Activated naive CD4-positive, alpha-beta T cell treated with anti-CD3 and anti-CD28 coated beads, Interleukin-2, amount 50 U/mL, for 72 hours (primary cell): ENCODE measurements around the gene TTC21A. TPM values are rescaled to one million over a fixed set of nuclear protein-coding genes. Genes with fewer than 3 reads are reported as not detected.
A peak's percentile ranks its signal among the peaks of the same experiment; 100 is the strongest.
"Not testable (repeated sequence)": the region's sequence is repeated elsewhere in the genome, so short reads cannot be mapped to it uniquely, and the experiment has no call there.

ENCODE experiments used
- ATAC-seq, 2 donors: fragments of 150-1000 bp; cut with Tn5 transposase; 2 replicates each; pipeline ENCODE4 v1.10.0; 2021; ENCODE audit warnings: mild to moderate bottlenecking in 2 of 2, moderate library complexity in 2 of 2
- DNase-seq, 2 donors: peaks; one replicate each; pipeline ENCODE4 v3.0.0; 2021 to 2022; ENCODE audit warnings: low spot score in 2 of 2
- H3K27ac Mint-ChIP-seq, 2 donors: one replicate each; pipeline ENCODE4 v1.8.0; 2022; ENCODE audit warnings: mild to moderate bottlenecking in 2 of 2, mixed read lengths in 2 of 2
- H3K36me3 Mint-ChIP-seq, 2 donors: one replicate each; pipeline ENCODE4 v1.8.0; 2022; ENCODE audit warnings: mixed read lengths in 2 of 2
- H3K9me3 Mint-ChIP-seq, 2 donors: one replicate each; pipeline ENCODE4 v1.8.0; 2022; ENCODE audit warnings: mixed read lengths in 2 of 2
- total RNA-seq, 2 donors: library from RNA; stranded (reverse); gene quantifications; one replicate each; pipeline ENCODE4 v1.2.3, GENCODE V29; 2022

TTC21A gene
- total RNA-seq, 2 donors from 2014 or later: 1.6 to 2.5 TPM

- no peak for ATAC-seq
- Mint-ChIP-seq H3K9me3 (peaks cover 0 to 5% of the 10 kb centered on the region in 2 donors), H3K27ac (no peak overlapping the region), H3K36me3 (peaks cover 0 to 9% of the 10 kb centered on the region in 2 donors)
- no peak for DNase-seq
Measured at GRCh38 chr3:39170461-39170860, 63.0 kb downstream of the TTC21A start.

- H3K9me3 Mint-ChIP-seq, H3K27ac Mint-ChIP-seq, ATAC-seq: not testable (repeated sequence)
- peaks cover 0 to 13% of the 10 kb centered on the region in 2 donors for H3K36me3 Mint-ChIP-seq
- peak in 1 of 2 donors; percentile 30 for DNase-seq
Measured at GRCh38 chr3:39170877-39171276, 63.4 kb downstream of the TTC21A start.

DNA sequence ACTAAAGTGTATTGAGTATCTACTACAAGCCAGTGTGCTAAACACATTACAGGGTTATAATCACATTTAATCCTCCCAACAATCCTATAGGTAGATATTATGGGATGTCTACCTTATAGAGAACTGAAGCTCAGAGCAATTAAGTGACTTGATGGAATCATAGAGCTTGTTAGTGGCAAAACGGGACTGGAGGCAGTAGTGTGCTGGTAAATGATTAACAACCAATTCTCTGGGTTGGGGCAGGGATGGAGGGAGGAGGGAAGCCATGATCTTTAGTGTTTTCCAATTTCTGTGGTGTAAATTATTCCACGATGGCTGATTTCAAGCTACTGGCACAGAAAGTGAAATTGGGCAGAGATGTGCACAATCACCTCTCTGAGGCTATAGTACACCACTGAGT lies 64.4 kb downstream of the TTC21A start:
- no peak for ATAC-seq
- DNase-seq: no peak
- peaks cover 0 to 21% of the 10 kb centered on the region in 2 donors for H3K36me3 Mint-ChIP-seq
- H3K9me3 Mint-ChIP-seq: peaks cover 0 to 18% of the 10 kb centered on the region in 2 donors
- H3K27ac Mint-ChIP-seq: peak overlapping the region in 1 of 2 donors; percentile 25

DNA sequence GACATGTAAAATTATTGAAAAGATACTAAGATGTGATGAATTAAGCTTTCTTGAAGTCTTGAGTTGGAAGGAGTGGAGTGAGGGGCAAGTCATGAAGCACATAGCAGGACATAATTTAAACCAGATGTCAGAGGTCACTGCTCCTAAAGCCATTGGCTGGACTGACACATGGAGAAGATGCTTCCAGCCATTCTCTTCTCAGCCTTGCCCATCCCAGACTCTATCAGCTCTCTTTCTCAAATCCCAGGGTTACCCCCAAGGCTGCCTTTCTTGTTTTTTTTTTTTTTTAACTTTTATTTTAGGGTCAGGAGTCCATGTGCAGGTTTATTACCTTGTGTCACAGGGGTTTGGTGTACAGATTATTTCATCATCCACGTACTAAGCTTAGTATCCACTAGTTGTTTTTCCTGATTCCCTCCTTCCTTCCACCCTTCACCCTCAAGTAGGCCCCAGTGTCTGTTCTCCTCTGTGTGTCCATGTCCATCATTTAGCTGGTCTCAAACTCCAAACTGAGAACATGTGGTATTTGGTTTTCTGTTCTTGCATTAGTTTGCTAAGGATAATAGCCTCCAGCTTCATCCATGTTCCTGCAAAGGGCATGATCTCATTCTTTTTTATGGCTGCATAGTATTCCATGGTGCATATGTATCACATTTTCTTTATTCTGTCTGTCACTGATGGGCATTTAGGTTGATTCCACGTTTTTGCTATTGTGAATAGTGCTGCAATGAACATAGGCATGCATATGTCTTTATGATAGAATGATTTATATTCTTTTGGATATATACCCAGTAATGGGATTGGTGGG lies 66.0 kb downstream of the TTC21A start:
- H3K36me3 Mint-ChIP-seq: peaks cover under 1 to 21% of the 10 kb centered on the region in 2 donors
- peaks cover 1 to 18% of the 10 kb centered on the region in 2 donors for H3K9me3 Mint-ChIP-seq
- no peak for ATAC-seq
- DNase-seq: no peak
- peak overlapping the region in 1 of 2 donors; percentile 54 for H3K27ac Mint-ChIP-seq

- ATAC-seq (no peak), DNase-seq (peak in 1 of 2 donors; percentile 30)
- H3K36me3 Mint-ChIP-seq: peaks cover 8 to 21% of the 10 kb centered on the region in 2 donors
- peaks cover 5 to 18% of the 10 kb centered on the region in 2 donors for H3K9me3 Mint-ChIP-seq
- H3K27ac Mint-ChIP-seq: peak overlapping the region; percentile 46 to 93
Measured at GRCh38 chr3:39176025-39176714, 68.7 kb downstream of the TTC21A start.

DNA sequence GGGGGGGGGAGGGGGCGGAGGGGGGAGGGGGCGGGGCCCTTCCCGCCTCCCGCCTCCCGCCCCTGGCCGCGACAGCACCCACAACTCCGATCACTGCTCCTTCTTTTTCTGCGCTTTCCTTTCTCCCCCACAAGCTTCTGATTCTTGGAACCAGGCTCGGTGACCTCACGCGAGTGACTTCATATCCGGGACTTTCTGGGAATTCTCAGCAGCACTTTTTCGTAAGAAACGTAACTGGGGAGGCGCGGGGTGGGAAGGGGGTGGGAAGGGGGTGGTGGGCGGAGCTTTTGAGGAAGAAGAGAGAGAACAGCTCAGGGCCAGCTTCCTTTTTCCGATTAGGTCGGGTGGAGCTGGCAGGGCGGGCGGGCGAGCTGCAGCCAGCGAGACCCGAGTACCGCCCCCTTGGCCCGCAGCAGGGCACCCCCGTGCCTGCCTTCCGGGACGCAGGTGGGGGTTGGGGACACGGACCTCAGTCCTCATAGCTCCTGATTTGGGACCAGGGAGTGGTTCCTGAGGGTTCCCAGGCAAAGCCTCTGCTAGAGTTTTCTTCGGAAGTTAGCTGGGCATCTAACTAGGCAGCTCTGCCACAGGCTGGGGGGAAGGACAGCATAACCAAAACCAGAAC lies 70.3 kb downstream of the TTC21A start:
- Mint-ChIP-seq H3K36me3 (peaks cover 8 to 21% of the 10 kb centered on the region in 2 donors), H3K9me3 (peaks cover 5 to 18% of the 10 kb centered on the region in 2 donors), H3K27ac (peak overlapping the region; percentile 93 to 94)
- DNase-seq (peak; percentile 63 to 84), ATAC-seq (peak; percentile 50 to 56)

GRCh38 chr3:39178553-39178952 lies 71.1 kb downstream of the TTC21A start:
- DNase-seq (peak in 1 of 2 donors; percentile 53), ATAC-seq (no peak)
- Mint-ChIP-seq H3K36me3 (peaks cover 8 to 21% of the 10 kb centered on the region in 2 donors), H3K9me3 (peaks cover 5 to 18% of the 10 kb centered on the region in 2 donors), H3K27ac (peak overlapping the region; percentile 16 to 93)

DNA sequence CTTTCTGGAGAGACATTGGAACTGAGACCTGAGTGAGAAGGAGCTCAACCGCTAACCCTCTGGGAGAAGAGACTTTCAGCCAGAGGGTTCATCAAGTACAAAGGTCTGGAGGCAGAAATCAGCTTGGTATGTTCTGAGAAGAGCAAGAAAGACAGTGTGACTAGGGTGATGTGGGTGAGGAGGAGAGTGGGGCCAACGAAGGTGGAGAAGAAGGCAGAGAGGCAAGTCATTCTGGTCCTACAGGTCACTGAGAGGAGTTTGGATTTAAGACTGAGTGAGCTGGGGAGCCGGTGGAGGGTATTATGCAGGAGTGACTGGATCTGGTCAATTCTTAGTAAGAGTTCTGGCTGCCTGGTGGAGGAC lies 72.7 kb downstream of the TTC21A start:
- peak overlapping the region; percentile 92 to 93 for H3K27ac Mint-ChIP-seq
- peaks cover 5 to 13% of the 10 kb centered on the region in 2 donors for H3K9me3 Mint-ChIP-seq
- ATAC-seq (peak; percentile 49 to 58), DNase-seq (no peak)
- H3K36me3 Mint-ChIP-seq: peaks cover 8 to 15% of the 10 kb centered on the region in 2 donors

- peak overlapping the region; percentile 92 to 93 for H3K27ac Mint-ChIP-seq
- H3K9me3 Mint-ChIP-seq: peaks cover 5 to 10% of the 10 kb centered on the region in 2 donors
- H3K36me3 Mint-ChIP-seq: peaks cover 8 to 9% of the 10 kb centered on the region in 2 donors
- peak; percentile 85 to 92 for DNase-seq
- peak; percentile 72 to 86 for ATAC-seq
Measured at GRCh38 chr3:39180546-39181346, 73.3 kb downstream of the TTC21A start.

DNA sequence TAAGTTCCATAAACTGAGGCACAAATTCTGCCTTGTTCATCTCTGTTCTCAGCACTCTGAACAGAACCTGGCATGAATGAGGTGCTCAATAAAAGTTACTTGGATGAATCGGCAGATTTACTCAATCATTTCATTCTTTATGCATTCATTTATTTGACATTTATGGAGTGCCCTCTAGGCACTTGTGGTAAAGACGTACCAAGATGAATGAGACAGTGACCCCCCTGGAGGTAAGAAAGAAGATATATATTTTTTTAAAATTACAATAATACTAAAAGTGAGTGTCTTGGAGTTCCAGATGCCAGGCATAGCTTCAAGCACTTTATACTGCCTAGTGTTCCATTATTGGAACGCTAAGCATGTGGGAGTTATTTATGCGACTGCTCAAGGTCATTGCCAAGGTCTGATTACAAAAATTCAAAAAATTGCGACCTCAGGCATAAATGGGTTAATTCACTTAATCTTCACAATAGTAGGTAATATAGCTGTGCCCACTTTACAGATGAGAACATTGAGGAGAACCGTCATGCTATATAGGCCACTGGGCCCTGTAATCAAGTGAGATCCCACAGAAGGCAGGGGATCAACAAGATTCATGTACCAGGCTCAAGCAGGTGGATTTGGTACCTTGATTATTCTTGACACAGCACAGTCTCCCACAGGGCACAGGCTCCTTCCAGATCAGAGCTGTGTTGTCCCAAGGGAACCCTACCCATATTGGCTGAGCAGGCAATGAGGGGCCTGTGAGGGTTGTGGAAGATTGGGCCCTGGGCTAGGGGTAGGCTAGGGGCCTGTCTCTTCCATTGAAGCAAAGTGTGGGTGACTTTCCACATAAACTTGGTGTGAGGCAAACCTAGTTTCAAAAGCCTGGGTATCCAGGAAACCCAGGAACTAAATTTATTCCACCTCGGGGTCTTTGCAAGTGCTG lies 74.2 kb downstream of the TTC21A start:
- DNase-seq: peak in 1 of 2 donors; percentile 46
- H3K27ac Mint-ChIP-seq: peak overlapping the region; percentile 77 to 93
- peaks cover under 1 to 5% of the 10 kb centered on the region in 2 donors for H3K9me3 Mint-ChIP-seq
- no peak for ATAC-seq
- peaks cover 0 to 8% of the 10 kb centered on the region in 2 donors for H3K36me3 Mint-ChIP-seq

- H3K36me3 Mint-ChIP-seq: peaks cover 0 to 8% of the 10 kb centered on the region in 2 donors
- DNase-seq: peak in 1 of 2 donors; percentile 51
- H3K9me3 Mint-ChIP-seq: peaks cover 0 to 4% of the 10 kb centered on the region in 2 donors
- no peak for ATAC-seq
- H3K27ac Mint-ChIP-seq: no peak overlapping the region
Measured at GRCh38 chr3:39183211-39184080, 76.0 kb downstream of the TTC21A start.

DNA sequence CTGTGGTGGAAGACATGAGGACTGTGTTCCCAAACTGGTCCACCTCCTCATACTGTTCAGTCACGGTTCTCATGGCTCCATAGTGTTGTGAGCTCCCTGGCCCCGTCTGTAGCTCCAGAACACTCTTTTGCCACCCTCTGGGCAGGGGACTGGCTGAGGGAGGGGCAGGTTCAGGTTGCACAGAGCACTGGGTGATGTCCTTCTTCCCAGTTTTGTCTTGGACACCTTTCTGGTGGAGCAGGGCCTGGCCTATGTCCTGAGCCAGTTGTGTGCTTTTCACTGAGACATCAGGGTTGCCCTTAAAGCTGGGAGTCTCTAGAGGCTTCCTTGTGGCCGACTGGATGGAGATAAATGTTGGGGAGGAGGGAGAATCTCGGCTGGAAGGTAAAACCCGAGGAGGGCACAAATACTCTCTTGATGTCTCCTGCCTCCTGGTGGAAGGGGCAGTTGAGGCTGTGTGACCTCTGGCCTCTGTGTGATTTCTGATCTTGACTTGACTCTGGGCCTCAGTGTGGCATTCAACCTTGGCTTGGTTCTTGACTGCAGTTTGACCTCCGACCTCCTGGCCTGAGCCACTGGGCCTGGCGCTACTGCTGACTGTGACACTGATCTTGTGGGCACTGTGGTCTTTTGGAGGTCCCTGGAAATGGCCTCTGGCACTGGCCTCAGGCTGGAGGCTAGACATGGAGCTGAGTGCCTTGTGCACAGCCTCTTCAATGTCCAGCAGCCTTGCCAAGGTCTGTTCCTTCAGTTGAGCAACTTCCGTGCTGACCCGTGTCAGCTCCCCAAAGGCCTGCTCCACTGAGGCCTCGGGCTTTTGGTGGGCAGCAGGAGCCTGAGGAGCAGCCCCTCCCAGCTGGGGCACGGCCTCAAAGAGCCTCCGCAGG lies 76.8 kb downstream of the TTC21A start:
- DNase-seq (peak in 1 of 2 donors; percentile 42), ATAC-seq (no peak)
- H3K27ac Mint-ChIP-seq: peak overlapping the region in 1 of 2 donors; percentile 65
- no peaks in the 10 kb centered on the region for H3K9me3 Mint-ChIP-seq
- H3K36me3 Mint-ChIP-seq: peaks cover 0 to 4% of the 10 kb centered on the region in 2 donors

GRCh38 chr3:39184968-39185285 lies 77.4 kb downstream of the TTC21A start:
- H3K9me3 Mint-ChIP-seq: no peaks in the 10 kb centered on the region
- peaks cover 0 to under 1% of the 10 kb centered on the region in 2 donors for H3K36me3 Mint-ChIP-seq
- ATAC-seq: no peak
- H3K27ac Mint-ChIP-seq: no peak overlapping the region
- peak in 1 of 2 donors; percentile 39 for DNase-seq
